MCF 10A (cell line): ENCODE measurements around the gene TRIP6. TPM values are rescaled to one million over a fixed set of nuclear protein-coding genes. Genes with fewer than 3 reads are reported as not detected.

Source experiments
- BruUV-seq: library from RNA; stranded (reverse); fragments of 400-500 nt; replicated peaks from 2 replicates; lab custom pipeline; 2021; lab: Mats Ljungman, UMichigan
- CTCF ChIA-PET: fragments of 300-600 bp; sonication (Branson Sonifier 250); formaldehyde crosslinking; extraction: SDS; loops from one replicate; lab custom pipeline; 2021; ENCODE audit warnings: antibody characterized with exemption, inconsistent platforms; lab: Yijun Ruan, JAX
- POLR2A ChIA-PET: fragments of 300-600, 350-650 bp; sonication (Branson Sonifier 250); formaldehyde crosslinking; extraction: SDS; loops from one replicate; lab custom pipeline; 2020; ENCODE audit warnings: antibody characterized with exemption, inconsistent platforms; lab: Yijun Ruan, JAX
- DNase-seq: peaks from one replicate; pipeline ENCODE4 v3.0.0-alpha.2; 2018; ENCODE audit not compliant: unreplicated experiment
- H3K27ac Mint-ChIP-seq: one replicate; pipeline ENCODE4 v1.8.0; 2022; ENCODE audit warnings: mild to moderate bottlenecking, low read depth, mixed read lengths; ENCODE audit not compliant: unreplicated experiment
- H3K27me3 Mint-ChIP-seq: one replicate; pipeline ENCODE4 v1.8.0; 2022; ENCODE audit warnings: mixed read lengths; ENCODE audit not compliant: insufficient read depth, unreplicated experiment
- H3K36me3 Mint-ChIP-seq: one replicate; pipeline ENCODE4 v1.8.0; 2022; ENCODE audit warnings: mild to moderate bottlenecking, moderate library complexity, mixed read lengths; ENCODE audit not compliant: insufficient read depth, unreplicated experiment
- H3K4me1 Mint-ChIP-seq: one replicate; pipeline ENCODE4 v1.8.0; 2022; ENCODE audit warnings: mixed read lengths; ENCODE audit not compliant: insufficient read depth, unreplicated experiment
- H3K4me3 Mint-ChIP-seq: one replicate; pipeline ENCODE4 v1.8.0; 2022; ENCODE audit warnings: mild to moderate bottlenecking, moderate library complexity, mixed read lengths; ENCODE audit not compliant: unreplicated experiment
- H3K9me3 Mint-ChIP-seq: one replicate; pipeline ENCODE4 v1.8.0; 2022; ENCODE audit warnings: mixed read lengths; ENCODE audit not compliant: unreplicated experiment
- intact Hi-C: fragments of 100-400 bp; cut with micrococcal nuclease; formaldehyde crosslinking; loops from 2 replicates; pipeline ENCODE4 v1.14.1; 2022
- total RNA-seq: library from RNA; stranded (reverse); gene quantifications from 2 replicates; pipeline ENCODE4 v1.2.3, GENCODE V29; 2022
- TF ChIP-seq, protein P1 (sequence below): fragments of 200-600 bp; IDR thresholded peaks from one replicate; pipeline ENCODE4 v1.8.0; 2022; ENCODE audit warnings: antibody characterized with exemption, mild to moderate bottlenecking; ENCODE audit not compliant: unreplicated experiment

Gene TRIP6
- total RNA-seq, 1 experiment from 2014 or later: 132 TPM

DNA sequence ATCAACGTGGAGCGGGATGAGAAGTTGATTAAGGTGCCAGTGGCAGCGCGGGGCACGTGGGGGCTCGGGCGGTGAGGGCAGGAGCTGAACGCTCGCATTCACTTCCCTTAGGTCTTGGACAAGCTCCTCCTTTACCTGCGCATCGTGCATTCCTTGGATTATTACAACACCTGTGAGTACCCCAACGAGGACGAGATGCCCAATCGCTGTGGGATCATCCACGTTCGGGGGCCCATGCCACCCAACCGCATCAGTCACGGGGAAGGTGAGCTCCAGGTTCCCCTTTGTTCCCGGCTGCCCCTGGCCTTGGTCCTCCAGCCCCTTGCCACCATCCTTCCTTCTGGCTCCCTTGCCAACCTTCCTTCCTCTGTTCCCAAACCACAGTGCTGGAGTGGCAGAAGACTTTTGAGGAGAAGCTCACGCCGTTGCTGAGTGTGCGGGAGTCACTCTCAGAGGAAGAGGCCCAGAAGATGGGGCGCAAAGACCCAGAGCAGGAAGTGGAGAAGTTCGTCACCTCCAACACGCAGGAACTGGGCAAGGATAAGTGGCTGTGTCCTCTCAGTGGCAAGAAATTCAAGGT lies 19.8 kb downstream of the TRIP6 start:
- peak overlapping the region; percentile 55 for H3K27ac Mint-ChIP-seq
- no peaks in the 10 kb centered on the region for H3K9me3 Mint-ChIP-seq
- no peak for DNase-seq
- ChIA-PET POLR2A (interaction anchor here (0.6 to 6.5 kb wide), 3 partner anchors 11 to 1056 kb away, joined by 3 to 157 read pairs (median 3); partner anchors contain the start of gene SRRT), CTCF (interaction anchor here (0.5 to 2.4 kb wide), 2 partner anchors 11 to 194 kb away, joined by 6 to 10 read pairs; no protein-coding TSS in a partner anchor)
- TF ChIP-seq, protein P1, sequence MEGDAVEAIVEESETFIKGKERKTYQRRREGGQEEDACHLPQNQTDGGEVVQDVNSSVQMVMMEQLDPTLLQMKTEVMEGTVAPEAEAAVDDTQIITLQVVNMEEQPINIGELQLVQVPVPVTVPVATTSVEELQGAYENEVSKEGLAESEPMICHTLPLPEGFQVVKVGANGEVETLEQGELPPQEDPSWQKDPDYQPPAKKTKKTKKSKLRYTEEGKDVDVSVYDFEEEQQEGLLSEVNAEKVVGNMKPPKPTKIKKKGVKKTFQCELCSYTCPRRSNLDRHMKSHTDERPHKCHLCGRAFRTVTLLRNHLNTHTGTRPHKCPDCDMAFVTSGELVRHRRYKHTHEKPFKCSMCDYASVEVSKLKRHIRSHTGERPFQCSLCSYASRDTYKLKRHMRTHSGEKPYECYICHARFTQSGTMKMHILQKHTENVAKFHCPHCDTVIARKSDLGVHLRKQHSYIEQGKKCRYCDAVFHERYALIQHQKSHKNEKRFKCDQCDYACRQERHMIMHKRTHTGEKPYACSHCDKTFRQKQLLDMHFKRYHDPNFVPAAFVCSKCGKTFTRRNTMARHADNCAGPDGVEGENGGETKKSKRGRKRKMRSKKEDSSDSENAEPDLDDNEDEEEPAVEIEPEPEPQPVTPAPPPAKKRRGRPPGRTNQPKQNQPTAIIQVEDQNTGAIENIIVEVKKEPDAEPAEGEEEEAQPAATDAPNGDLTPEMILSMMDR: no peak
- peaks cover 60% of the 10 kb centered on the region for H3K36me3 Mint-ChIP-seq
- peak overlapping the region; percentile 90 for H3K4me3 Mint-ChIP-seq
- H3K4me1 Mint-ChIP-seq: peaks cover 28% of the 10 kb centered on the region
- intact Hi-C loops: no loop called here
- no peaks in the 10 kb centered on the region for H3K27me3 Mint-ChIP-seq
- no TSS peak for BruUV-seq

DNA sequence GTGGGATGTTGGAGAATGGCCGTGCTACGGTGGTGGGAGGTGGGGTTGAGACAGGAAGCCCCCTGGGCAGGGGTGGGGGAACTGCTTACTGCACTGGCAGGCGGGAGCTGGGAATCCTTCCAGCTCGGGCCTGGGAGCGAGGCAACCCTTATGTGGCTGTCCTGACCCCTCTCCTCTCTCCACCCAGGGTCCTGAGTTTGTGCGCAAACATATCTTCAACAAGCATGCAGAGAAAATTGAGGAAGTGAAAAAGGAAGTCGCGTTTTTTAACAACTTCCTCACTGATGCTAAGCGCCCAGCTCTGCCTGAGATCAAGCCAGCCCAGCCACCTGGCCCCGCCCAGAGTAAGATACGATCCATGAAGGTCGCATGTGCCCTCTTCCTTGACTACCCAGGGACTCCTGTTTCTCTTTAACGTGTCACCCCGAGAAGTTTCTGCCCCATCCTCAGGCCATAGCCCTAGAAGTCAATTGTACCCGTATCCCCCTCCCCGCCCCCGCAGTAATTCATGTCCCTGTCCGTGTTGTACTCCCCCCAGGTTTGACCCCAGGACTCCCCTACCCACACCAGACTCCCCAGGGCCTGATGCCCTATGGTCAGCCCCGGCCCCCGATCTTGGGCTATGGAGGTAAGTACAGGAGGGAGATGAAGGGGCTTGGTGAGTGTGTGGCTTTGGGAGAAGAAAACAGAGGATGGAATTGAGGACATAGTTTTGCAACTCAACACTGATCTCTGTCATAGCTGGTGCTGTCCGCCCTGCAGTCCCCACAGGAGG lies 20.5 kb downstream of the TRIP6 start:
- Mint-ChIP-seq H3K27me3 (no peaks in the 10 kb centered on the region), H3K9me3 (no peaks in the 10 kb centered on the region), H3K4me3 (peak overlapping the region; percentile 90), H3K27ac (peak overlapping the region; percentile 39), H3K4me1 (peaks cover 28% of the 10 kb centered on the region), H3K36me3 (peaks cover 53% of the 10 kb centered on the region)
- CTCF ChIA-PET: interaction anchor here (0.6 to 2.4 kb wide), 2 partner anchors 12 to 323 kb away, joined by 4 to 10 read pairs; no protein-coding TSS in a partner anchor
- DNase-seq: no peak
- POLR2A ChIA-PET: interaction anchor here (1.2 to 6.5 kb wide), 4 partner anchors 12 to 267 kb away, joined by 3 to 157 read pairs (median 13); partner anchors contain the start of genes POP7, SRRT and TRIP6
- TSS peak; percentile 76 for BruUV-seq
- intact Hi-C loops: no loop called here
- TF ChIP-seq, protein P1: no peak

DNA sequence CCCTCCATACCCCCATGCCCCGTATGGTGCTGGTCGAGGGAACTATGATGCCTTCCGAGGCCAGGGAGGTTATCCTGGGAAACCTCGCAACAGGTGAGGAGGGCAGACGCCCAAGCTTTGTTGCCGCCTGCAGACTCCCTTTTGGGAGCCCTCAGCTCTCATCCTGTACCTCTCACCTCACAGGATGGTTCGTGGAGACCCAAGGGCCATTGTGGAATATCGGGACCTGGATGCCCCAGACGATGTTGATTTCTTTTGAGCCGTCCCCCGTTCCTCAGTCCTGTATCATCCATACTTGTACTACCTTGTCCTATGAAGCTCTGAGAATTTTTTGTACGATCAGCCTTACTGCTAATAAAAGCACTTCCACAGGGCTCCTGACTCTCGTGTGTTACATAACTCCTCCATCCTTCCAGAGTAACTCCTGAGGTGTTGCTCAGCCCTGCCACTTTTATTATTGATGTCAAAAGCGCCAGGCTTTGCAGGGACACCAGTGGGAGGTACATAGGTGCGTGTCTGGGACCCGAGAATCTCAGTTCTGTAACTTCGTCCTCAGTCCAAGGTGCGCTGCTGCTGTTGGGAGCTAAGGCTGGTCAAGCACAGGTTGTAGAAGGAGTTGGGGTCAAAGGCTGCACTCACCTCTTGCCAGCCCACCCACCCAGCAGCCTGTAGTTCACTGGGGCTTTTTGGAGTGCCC lies 21.3 kb downstream of the TRIP6 start:
- Mint-ChIP-seq H3K4me3 (peak overlapping the region; percentile 90), H3K36me3 (peaks cover 46% of the 10 kb centered on the region), H3K4me1 (peaks cover 22% of the 10 kb centered on the region), H3K27ac (peak overlapping the region; percentile 83), H3K27me3 (no peaks in the 10 kb centered on the region), H3K9me3 (no peaks in the 10 kb centered on the region)
- ChIA-PET POLR2A (interaction anchor here (0.6 to 6.5 kb wide), 8 partner anchors 12 to 330 kb away, joined by 3 to 157 read pairs (median 6); partner anchors contain the start of genes POP7, SLC12A9, SRRT and TRIM56), CTCF (interaction anchor here (0.6 kb wide), 1 partner anchor 324 kb away, joined by 4 read pairs; no protein-coding TSS in a partner anchor)
- TF ChIP-seq, protein P1: no peak
- BruUV-seq: no TSS peak
- DNase-seq: no peak
- intact Hi-C loops: no loop called here
